BE2C (cell line): ENCODE measurements around the gene VAX1.
A peak's percentile ranks its signal among the peaks of the same experiment; 100 is the strongest.

Experiments used
- DNase-seq: peaks from one replicate; pipeline ENCODE4 v3.0.0-alpha.2; 2020
- H3K27me3 ChIP-seq: fragments of 250-450 bp; sonication (Bioruptor Pico); 2 replicates; pipeline ENCODE4 v1.5.1; 2020; ENCODE audit warnings: mild to moderate bottlenecking
- H3K36me3 ChIP-seq: fragments of 250-450 bp; sonication (Bioruptor Pico); 2 replicates; pipeline ENCODE4 v1.5.1; 2020; ENCODE audit warnings: mild to moderate bottlenecking
- H3K4me1 ChIP-seq: fragments of 250-450 bp; sonication (Bioruptor Pico); 2 replicates; pipeline ENCODE4 v1.5.1; 2020
- H3K4me3 ChIP-seq: 2 replicates; pipeline ENCODE4 v1.5.1; 2011; ENCODE audit warnings: low read depth, low read length
- H3K9me3 ChIP-seq: fragments of 250-450 bp; sonication (Bioruptor Pico); 2 replicates; pipeline ENCODE4 v1.5.1; 2020
- CTCF ChIP-seq: IDR thresholded peaks from 2 replicates; pipeline ENCODE4 v1.5.1; 2012; ENCODE audit warnings: mild to moderate bottlenecking, low read depth, low read length

Gene VAX1

GRCh38 chr10:117167789-117168674 is 30.0 kb upstream of the VAX1 start:
- peak; percentile 69 for TF ChIP-seq CTCF
- H3K27me3 ChIP-seq, result peaks cover 98% of the 10 kb centered on the region
- DNase-seq, result peak; percentile 67

GRCh38 chr10:117167346-117167788 is 29.3 kb upstream of the VAX1 start:
- Histone ChIP-seq H3K9me3 (no peaks in the 10 kb centered on the region), H3K27me3 (peaks cover 98% of the 10 kb centered on the region), H3K4me3 (no peak overlapping the region), H3K36me3 (no peaks in the 10 kb centered on the region), H3K4me1 (no peaks in the 10 kb centered on the region; the same call in 1 of the 2 replicates)
- TF ChIP-seq CTCF, result no peak
- no peak for DNase-seq

More at GRCh38 chr10:117167789-117168674, 30.0 kb upstream of the VAX1 start:
- Histone ChIP-seq H3K9me3 (no peaks in the 10 kb centered on the region), H3K4me1 (no peaks in the 10 kb centered on the region; the same call in 1 of the 2 replicates), H3K4me3 (peak overlapping the region; percentile 35), H3K36me3 (no peaks in the 10 kb centered on the region)

- H3K4me1 ChIP-seq, result no peaks in the 10 kb centered on the region; the same call in 1 of the 2 replicates
- H3K36me3 ChIP-seq, result no peaks in the 10 kb centered on the region
- H3K27me3 ChIP-seq, result peaks cover 98% of the 10 kb centered on the region
- H3K4me3 ChIP-seq, result no peak overlapping the region
- no peak for DNase-seq
- TF ChIP-seq CTCF, result no peak
- H3K9me3 ChIP-seq, result no peaks in the 10 kb centered on the region
These were observed 28.6 kb upstream of the VAX1 start for GRCh38 chr10:117166418-117167345.

- peak; percentile 55 for DNase-seq
- H3K36me3 ChIP-seq, result no peaks in the 10 kb centered on the region
- H3K4me1 ChIP-seq, result no peaks in the 10 kb centered on the region; the same call in 1 of the 2 replicates
- peak; percentile 49 for TF ChIP-seq CTCF
- H3K27me3 ChIP-seq, result peaks cover 98% of the 10 kb centered on the region
- H3K9me3 ChIP-seq, result no peaks in the 10 kb centered on the region
- no peak overlapping the region for H3K4me3 ChIP-seq
These were observed 27.7 kb upstream of the VAX1 start for GRCh38 chr10:117165538-117166417.

GRCh38 chr10:117164592-117165537 is 26.8 kb upstream of the VAX1 start:
- Histone ChIP-seq H3K4me3 (no peak overlapping the region), H3K4me1 (no peaks in the 10 kb centered on the region; the same call in 1 of the 2 replicates), H3K9me3 (no peaks in the 10 kb centered on the region), H3K36me3 (no peaks in the 10 kb centered on the region), H3K27me3 (peaks cover 98% of the 10 kb centered on the region)
- no peak for DNase-seq
- no peak for TF ChIP-seq CTCF
